Measurements from ENCODE around the gene OSTC. TPM values are rescaled to one million over a fixed set of nuclear protein-coding genes. Genes with fewer than 3 reads are reported as not detected.

OSTC gene
- total RNA-seq, 1 experiment from 2014 or later = 105 TPM

GRCh38 chr4:108693819-108694218, 43.4 kb downstream of the OSTC start:
- no peak for DNase-seq (ENCODE audit: low read depth, low spot score)
- Histone ChIP-seq H3K9ac (ENCODE audit: low read length) (no peak overlapping the region), H3K36me3 (ENCODE audit: control insufficient read depth in 1 of 2, insufficient read depth in 2 of 2, low read length in 2 of 2) (no peaks in the 10 kb centered on the region), H3K4me2 (ENCODE audit: low read length) (no peak overlapping the region), H3K4me1 (ENCODE audit: control insufficient read depth in 1 of 2, insufficient read depth in 2 of 2, low read length in 2 of 2) (no peaks in the 10 kb centered on the region), H3K27me3 (ENCODE audit: insufficient read depth, low read length) (no peaks in the 10 kb centered on the region), H3K4me3 (replicated peaks in 1 of 2; ENCODE audit: low read depth in 1 of 2, low read length in 2 of 2) (no peak overlapping the region), H3K27ac (ENCODE audit: low read depth, low read length) (no peak overlapping the region), H4K20me1 (ENCODE audit: insufficient read depth) (no peaks in the 10 kb centered on the region), H3K79me2 (ENCODE audit: insufficient read depth, low read length) (no peaks in the 10 kb centered on the region), H3K9me2 (ENCODE audit: insufficient read depth) (no peaks in the 10 kb centered on the region), H2AFZ (ENCODE audit: low read depth, low read length, poor library complexity, severe bottlenecking) (no peak overlapping the region), H3K9me3 (ENCODE audit: control insufficient read depth in 1 of 2, insufficient read depth in 1 of 2, low read depth in 1 of 2, low read length in 2 of 2) (no peaks in the 10 kb centered on the region)
- CTCF ChIA-PET = no interaction called here
- BruUV-seq (replicated peaks) = no TSS peak
- RAD21 ChIA-PET (ENCODE audit: low non-redundant PET in 1 of 2, low total read pairs in 2 of 2, uncharacterized antibody in 2 of 2, unreplicated experiment in 2 of 2) = no interaction called here
- POLR2A ChIA-PET = no interaction called here
- no peak for ATAC-seq
- TF ChIP-seq EZH2 (IDR thresholded peaks at IDR 0.05) (no peak), ATF3 (IDR thresholded peaks at IDR 0.05) (no peak), ZFX (IDR thresholded peaks at IDR 0.05) (no peak), TCF7L2 (IDR thresholded peaks at IDR 0.05; ENCODE audit: borderline replicate concordance, extremely low read depth, insufficient read depth, insufficient read length) (no peak), SIN3A (IDR thresholded peaks at IDR 0.05; ENCODE audit: low read depth) (no peak), CTCF (IDR thresholded peaks at IDR 0.05 in 2 of 3, conservative IDR thresholded peaks at IDR 0.05 in 1 of 3; ENCODE audit: borderline replicate concordance in 1 of 3, insufficient read depth in 1 of 3, low read depth in 2 of 3, low read length in 2 of 3) (no peak), POLR2AphosphoS5 (IDR thresholded peaks at IDR 0.05; ENCODE audit: low read depth, low read length) (no peak), REST (IDR thresholded peaks at IDR 0.05; ENCODE audit: low read depth) (no peak), RAD21 (IDR thresholded peaks at IDR 0.05; ENCODE audit: low read depth) (no peak), CEBPB (IDR thresholded peaks at IDR 0.05; ENCODE audit: low read depth) (no peak), POLR2A (IDR thresholded peaks at IDR 0.05; ENCODE audit: borderline replicate concordance, extremely low read depth, insufficient read depth, insufficient read length) (no peak), SRF (IDR thresholded peaks at IDR 0.05; ENCODE audit: low read depth) (no peak)
- intact Hi-C loops (cut with micrococcal nuclease) = no loop called here
